ENCODE measurements around the gene MARCHF4. TPM values are rescaled to one million over a fixed set of nuclear protein-coding genes. Genes with fewer than 3 reads are reported as not detected.
A peak's percentile ranks its signal among the peaks of the same experiment; 100 is the strongest.

Gene MARCHF4
- total RNA-seq, 3 donors from 2014 or later, result 0.22 to 0.29 (median 0.25) TPM

DNA sequence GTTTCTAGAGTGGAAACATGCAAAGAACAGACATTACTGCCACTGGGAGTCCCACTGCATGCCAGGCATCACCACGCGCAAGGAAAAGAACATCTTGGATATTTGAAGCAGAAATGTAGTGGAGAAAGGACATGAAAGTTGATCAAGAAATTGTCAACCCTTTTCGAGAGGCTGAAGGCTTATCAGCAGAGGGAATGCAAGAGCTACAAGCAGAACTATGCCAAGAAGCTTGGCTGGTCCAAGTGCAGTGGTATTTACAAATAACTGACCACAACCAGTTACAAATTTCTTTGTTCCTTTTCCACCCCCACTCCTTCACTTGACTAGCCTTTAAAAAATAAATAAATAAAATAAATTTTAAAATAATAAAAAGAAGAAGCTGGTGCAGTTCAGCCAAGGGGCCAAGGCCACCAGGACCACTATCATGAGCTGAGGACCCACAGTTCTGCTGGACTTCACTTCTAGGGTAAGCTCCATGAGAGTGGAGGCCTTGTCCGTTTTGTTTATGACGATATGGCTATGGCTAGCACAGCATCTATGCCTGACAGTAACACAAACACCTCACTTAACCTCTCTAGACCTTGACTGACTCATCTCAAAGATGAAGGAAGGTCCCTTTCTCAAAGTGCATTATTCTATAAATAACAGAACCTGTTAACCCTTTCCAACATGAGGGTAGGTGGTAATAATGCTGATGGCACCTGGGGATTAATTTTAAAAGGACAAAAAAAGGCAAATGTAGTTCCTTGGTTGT lies 20.9 kb downstream of the MARCHF4 start:
- intact Hi-C loops (cut with DNase I, micrococcal nuclease), result no loop called here
- Histone ChIP-seq H3K9me3 (no peaks in the 10 kb centered on the region), H3K4me1 (ENCODE audit: low read depth) (no peaks in the 10 kb centered on the region), H3K36me3 (ENCODE audit: low read depth) (no peaks in the 10 kb centered on the region), H3K4me3 (no peak overlapping the region)
- TF ChIP-seq, protein P1, sequence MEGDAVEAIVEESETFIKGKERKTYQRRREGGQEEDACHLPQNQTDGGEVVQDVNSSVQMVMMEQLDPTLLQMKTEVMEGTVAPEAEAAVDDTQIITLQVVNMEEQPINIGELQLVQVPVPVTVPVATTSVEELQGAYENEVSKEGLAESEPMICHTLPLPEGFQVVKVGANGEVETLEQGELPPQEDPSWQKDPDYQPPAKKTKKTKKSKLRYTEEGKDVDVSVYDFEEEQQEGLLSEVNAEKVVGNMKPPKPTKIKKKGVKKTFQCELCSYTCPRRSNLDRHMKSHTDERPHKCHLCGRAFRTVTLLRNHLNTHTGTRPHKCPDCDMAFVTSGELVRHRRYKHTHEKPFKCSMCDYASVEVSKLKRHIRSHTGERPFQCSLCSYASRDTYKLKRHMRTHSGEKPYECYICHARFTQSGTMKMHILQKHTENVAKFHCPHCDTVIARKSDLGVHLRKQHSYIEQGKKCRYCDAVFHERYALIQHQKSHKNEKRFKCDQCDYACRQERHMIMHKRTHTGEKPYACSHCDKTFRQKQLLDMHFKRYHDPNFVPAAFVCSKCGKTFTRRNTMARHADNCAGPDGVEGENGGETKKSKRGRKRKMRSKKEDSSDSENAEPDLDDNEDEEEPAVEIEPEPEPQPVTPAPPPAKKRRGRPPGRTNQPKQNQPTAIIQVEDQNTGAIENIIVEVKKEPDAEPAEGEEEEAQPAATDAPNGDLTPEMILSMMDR (IDR thresholded peaks at IDR 0.05), result no peak
- DNase-seq, result no peak
- ATAC-seq, result no peak

DNA sequence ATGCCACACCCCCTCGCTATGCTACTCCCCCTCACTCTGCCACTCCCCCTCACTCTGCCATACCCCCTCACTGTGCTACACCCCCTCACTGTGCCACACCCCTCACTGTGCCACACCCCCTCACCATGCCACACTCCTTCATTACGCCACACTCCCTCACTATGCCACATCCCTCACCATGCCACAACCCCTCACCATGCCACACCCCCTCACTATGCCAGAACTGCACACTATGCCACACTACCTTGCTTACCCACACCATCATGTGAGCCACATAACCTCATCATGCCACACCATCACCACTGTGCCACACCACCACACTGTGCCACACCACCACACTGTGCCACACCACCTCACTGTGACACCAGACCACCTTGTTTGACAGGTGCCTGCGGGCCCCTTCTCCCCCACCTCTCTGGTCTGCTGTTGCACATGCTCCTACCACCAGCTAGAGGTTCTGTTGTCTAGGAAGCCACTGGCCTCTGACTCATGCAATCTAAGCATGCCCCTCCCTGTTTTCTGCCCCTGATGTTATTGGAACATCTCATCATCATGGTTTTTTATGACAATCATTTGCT lies 22.0 kb downstream of the MARCHF4 start:
- TF ChIP-seq, protein P1 (IDR thresholded peaks at IDR 0.05), result no peak
- H3K4me3 ChIP-seq, result no peak overlapping the region
- no peaks in the 10 kb centered on the region for H3K4me1 ChIP-seq (ENCODE audit: low read depth)
- intact Hi-C loops (cut with DNase I, micrococcal nuclease), result no loop called here
- no peaks in the 10 kb centered on the region for H3K9me3 ChIP-seq
- DNase-seq (peak in 1 of 3 donors; percentile 49), ATAC-seq (peak; percentile 56)
- H3K36me3 ChIP-seq (ENCODE audit: low read depth), result no peaks in the 10 kb centered on the region

DNA sequence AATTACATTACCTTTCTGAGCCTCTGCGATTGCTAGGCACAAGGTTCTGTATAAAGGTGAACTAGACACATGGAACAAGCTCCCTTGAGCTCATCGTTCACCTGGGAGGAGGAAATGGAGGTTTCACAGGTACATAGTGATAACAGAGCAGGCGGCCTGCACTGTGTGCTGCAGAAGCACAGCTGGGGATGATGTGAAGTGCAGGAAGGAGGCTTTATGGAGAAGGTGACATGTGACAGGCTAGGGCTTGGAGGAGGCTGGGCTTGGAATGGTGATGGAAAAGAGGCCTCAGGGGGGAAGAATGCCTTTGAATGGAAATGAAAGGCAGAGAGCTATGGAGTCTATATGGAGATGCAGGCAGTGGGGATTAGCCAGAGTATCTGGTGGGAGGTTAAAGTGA lies 22.9 kb downstream of the MARCHF4 start:
- no peaks in the 10 kb centered on the region for H3K4me1 ChIP-seq (ENCODE audit: low read depth)
- TF ChIP-seq, protein P1 (IDR thresholded peaks at IDR 0.05), result no peak
- ATAC-seq, result peak; percentile 54
- DNase-seq, result no peak
- intact Hi-C loops (cut with DNase I, micrococcal nuclease), result no loop called here
- H3K4me3 ChIP-seq, result no peak overlapping the region
- no peaks in the 10 kb centered on the region for H3K9me3 ChIP-seq
- no peaks in the 10 kb centered on the region for H3K36me3 ChIP-seq (ENCODE audit: low read depth)

- intact Hi-C loops (cut with DNase I, micrococcal nuclease), result no loop called here
- H3K4me3 ChIP-seq, result no peak overlapping the region
- no peaks in the 10 kb centered on the region for H3K4me1 ChIP-seq (ENCODE audit: low read depth)
- ATAC-seq, result no peak
- H3K9me3 ChIP-seq, result no peaks in the 10 kb centered on the region
- no peaks in the 10 kb centered on the region for H3K36me3 ChIP-seq (ENCODE audit: low read depth)
- TF ChIP-seq, protein P1 (IDR thresholded peaks at IDR 0.05), result no peak
- no peak for DNase-seq
These were observed 23.5 kb downstream of the MARCHF4 start for GRCh38 chr2:216348756-216349308.

- no peak for DNase-seq
These were observed 25.5 kb downstream of the MARCHF4 start for GRCh38 chr2:216346781-216347180.

More at GRCh38 chr2:216346781-216347180, 25.5 kb downstream of the MARCHF4 start:
- Histone ChIP-seq H3K4me1 (ENCODE audit: low read depth) (no peaks in the 10 kb centered on the region), H3K36me3 (ENCODE audit: low read depth) (no peaks in the 10 kb centered on the region), H3K4me3 (no peak overlapping the region), H3K9me3 (no peaks in the 10 kb centered on the region)
- no peak for ATAC-seq
- intact Hi-C loops (cut with DNase I, micrococcal nuclease), result no loop called here
- TF ChIP-seq, protein P1 (IDR thresholded peaks at IDR 0.05), result no peak
